ENCODE results near the gene MTM1.

Gene MTM1

GRCh38 chrX:150647331-150647730 lies 78.9 kb downstream of the MTM1 start:
- H3K27me3 ChIP-seq (ENCODE audit: insufficient read depth, low read length, poor library complexity, severe bottlenecking) = no peaks in the 10 kb centered on the region
- H3K79me2 ChIP-seq (ENCODE audit: insufficient read depth, low read length) = no peaks in the 10 kb centered on the region
- no peaks in the 10 kb centered on the region for H3K4me1 ChIP-seq (ENCODE audit: insufficient read depth, low read length, poor library complexity, severe bottlenecking)
- no peaks in the 10 kb centered on the region for H3K9me3 ChIP-seq (ENCODE audit: insufficient read depth, low read depth, low read length)
- no peaks in the 10 kb centered on the region for H3K36me3 ChIP-seq (ENCODE audit: insufficient read depth, low read length)
- no peaks in the 10 kb centered on the region for H3K9me2 ChIP-seq (replicated peaks; ENCODE audit: low read depth, low read length)
- no peaks in the 10 kb centered on the region for H3F3A ChIP-seq (ENCODE audit: low read depth)
- H3K4me2 ChIP-seq (ENCODE audit: low read depth, low read length, poor library complexity, severe bottlenecking) = no peak overlapping the region
- H3K9ac ChIP-seq (ENCODE audit: low read depth, low read length, poor library complexity, severe bottlenecking) = no peak overlapping the region
- H2AFZ ChIP-seq (ENCODE audit: low read length) = no peak overlapping the region
- no peaks in the 10 kb centered on the region for H4K20me1 ChIP-seq (ENCODE audit: insufficient read depth, low read length, poor library complexity, severe bottlenecking)
- H3K4me3 ChIP-seq (ENCODE audit: low read length, poor library complexity, severe bottlenecking) = no peak overlapping the region
- no peak for TF ChIP-seq EZH2phosphoT487 (IDR thresholded peaks at IDR 0.05; ENCODE audit: borderline replicate concordance)
- TF ChIP-seq, protein P1, sequence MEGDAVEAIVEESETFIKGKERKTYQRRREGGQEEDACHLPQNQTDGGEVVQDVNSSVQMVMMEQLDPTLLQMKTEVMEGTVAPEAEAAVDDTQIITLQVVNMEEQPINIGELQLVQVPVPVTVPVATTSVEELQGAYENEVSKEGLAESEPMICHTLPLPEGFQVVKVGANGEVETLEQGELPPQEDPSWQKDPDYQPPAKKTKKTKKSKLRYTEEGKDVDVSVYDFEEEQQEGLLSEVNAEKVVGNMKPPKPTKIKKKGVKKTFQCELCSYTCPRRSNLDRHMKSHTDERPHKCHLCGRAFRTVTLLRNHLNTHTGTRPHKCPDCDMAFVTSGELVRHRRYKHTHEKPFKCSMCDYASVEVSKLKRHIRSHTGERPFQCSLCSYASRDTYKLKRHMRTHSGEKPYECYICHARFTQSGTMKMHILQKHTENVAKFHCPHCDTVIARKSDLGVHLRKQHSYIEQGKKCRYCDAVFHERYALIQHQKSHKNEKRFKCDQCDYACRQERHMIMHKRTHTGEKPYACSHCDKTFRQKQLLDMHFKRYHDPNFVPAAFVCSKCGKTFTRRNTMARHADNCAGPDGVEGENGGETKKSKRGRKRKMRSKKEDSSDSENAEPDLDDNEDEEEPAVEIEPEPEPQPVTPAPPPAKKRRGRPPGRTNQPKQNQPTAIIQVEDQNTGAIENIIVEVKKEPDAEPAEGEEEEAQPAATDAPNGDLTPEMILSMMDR (conservative IDR thresholded peaks at IDR 0.05; ENCODE audit: low read length) = no peak

- H3K9me3 ChIP-seq (ENCODE audit: insufficient read depth, low read depth, low read length) = no peaks in the 10 kb centered on the region
- no peaks in the 10 kb centered on the region for H3K4me1 ChIP-seq (ENCODE audit: insufficient read depth, low read length, poor library complexity, severe bottlenecking)
- H3K36me3 ChIP-seq (ENCODE audit: insufficient read depth, low read length) = no peaks in the 10 kb centered on the region
- no peak overlapping the region for H2AFZ ChIP-seq (ENCODE audit: low read length)
- H3K79me2 ChIP-seq (ENCODE audit: insufficient read depth, low read length) = no peaks in the 10 kb centered on the region
- no peaks in the 10 kb centered on the region for H4K20me1 ChIP-seq (ENCODE audit: insufficient read depth, low read length, poor library complexity, severe bottlenecking)
- no peak overlapping the region for H3K4me2 ChIP-seq (ENCODE audit: low read depth, low read length, poor library complexity, severe bottlenecking)
- H3K9me2 ChIP-seq (replicated peaks; ENCODE audit: low read depth, low read length) = no peaks in the 10 kb centered on the region
- TF ChIP-seq, protein P1 (conservative IDR thresholded peaks at IDR 0.05; ENCODE audit: low read length) = no peak
- TF ChIP-seq EZH2phosphoT487 (IDR thresholded peaks at IDR 0.05; ENCODE audit: borderline replicate concordance) = no peak
- H3K4me3 ChIP-seq (ENCODE audit: low read length, poor library complexity, severe bottlenecking) = no peak overlapping the region
- H3K9ac ChIP-seq (ENCODE audit: low read depth, low read length, poor library complexity, severe bottlenecking) = no peak overlapping the region
- no peaks in the 10 kb centered on the region for H3F3A ChIP-seq (ENCODE audit: low read depth)
- no peaks in the 10 kb centered on the region for H3K27me3 ChIP-seq (ENCODE audit: insufficient read depth, low read length, poor library complexity, severe bottlenecking)
Measured at GRCh38 chrX:150648296-150648940, 80.0 kb downstream of the MTM1 start.

GRCh38 chrX:150649096-150649870 lies 80.9 kb downstream of the MTM1 start:
- no peaks in the 10 kb centered on the region for H3K36me3 ChIP-seq (ENCODE audit: insufficient read depth, low read length)

More at GRCh38 chrX:150649096-150649870, 80.9 kb downstream of the MTM1 start:
- Histone ChIP-seq H3K4me2 (ENCODE audit: low read depth, low read length, poor library complexity, severe bottlenecking) (no peak overlapping the region), H3K9me3 (ENCODE audit: insufficient read depth, low read depth, low read length) (no peaks in the 10 kb centered on the region), H3K9ac (ENCODE audit: low read depth, low read length, poor library complexity, severe bottlenecking) (no peak overlapping the region), H2AFZ (ENCODE audit: low read length) (no peak overlapping the region), H3K9me2 (replicated peaks; ENCODE audit: low read depth, low read length) (no peaks in the 10 kb centered on the region), H4K20me1 (ENCODE audit: insufficient read depth, low read length, poor library complexity, severe bottlenecking) (no peaks in the 10 kb centered on the region), H3K4me1 (ENCODE audit: insufficient read depth, low read length, poor library complexity, severe bottlenecking) (no peaks in the 10 kb centered on the region), H3K4me3 (ENCODE audit: low read length, poor library complexity, severe bottlenecking) (no peak overlapping the region), H3K79me2 (ENCODE audit: insufficient read depth, low read length) (no peaks in the 10 kb centered on the region), H3K27me3 (ENCODE audit: insufficient read depth, low read length, poor library complexity, severe bottlenecking) (no peaks in the 10 kb centered on the region), H3F3A (ENCODE audit: low read depth) (no peaks in the 10 kb centered on the region)
- TF ChIP-seq EZH2phosphoT487 (IDR thresholded peaks at IDR 0.05; ENCODE audit: borderline replicate concordance) = no peak
- TF ChIP-seq, protein P1 (conservative IDR thresholded peaks at IDR 0.05; ENCODE audit: low read length) = no peak
